Neural progenitor cell (in vitro differentiated cells): ENCODE measurements around the gene RAB6A. TPM values are rescaled to one million over a fixed set of nuclear protein-coding genes. Genes with fewer than 3 reads are reported as not detected.

Source experiments
- DNase-seq: peaks from one replicate; pipeline ENCODE4 v3.0.0-alpha.2; 2016; ENCODE audit warnings: low spot score
- H2AFZ ChIP-seq: fragments of 200-600 bp; sonication (generic); replicated peaks from 2 replicates; pipeline ENCODE4 v1.6.1; 2016; ENCODE audit warnings: antibody characterized with exemption
- H3F3A ChIP-seq: fragments of 200-600 bp; sonication (generic); 2 replicates; pipeline ENCODE4 v1.6.1; 2016; ENCODE audit warnings: antibody characterized with exemption, low read depth
- H3K27ac ChIP-seq: fragments of 200-600 bp; sonication (generic); 2 replicates; pipeline ENCODE4 v1.5.1; 2016; ENCODE audit warnings: mild to moderate bottlenecking
- H3K27me3 ChIP-seq: fragments of 200-600 bp; sonication (generic); 2 replicates; pipeline ENCODE4 v1.6.1; 2016; ENCODE audit warnings: mild to moderate bottlenecking, moderate library complexity
- H3K36me3 ChIP-seq: fragments of 200-600 bp; sonication (generic); 2 replicates; pipeline ENCODE4 v1.5.1; 2016
- H3K4me1 ChIP-seq: fragments of 200-600 bp; sonication (generic); 2 replicates; pipeline ENCODE4 v1.6.1; 2016; ENCODE audit warnings: mixed run types
- H3K4me2 ChIP-seq: fragments of 200-600 bp; sonication (generic); 2 replicates; pipeline ENCODE4 v1.6.1; 2016
- H3K4me3 ChIP-seq: fragments of 200-600 bp; sonication (generic); 2 replicates; pipeline ENCODE4 v1.5.1; 2016
- H3K79me2 ChIP-seq: fragments of 200-600 bp; sonication (generic); 2 replicates; pipeline ENCODE4 v1.6.1; 2016; ENCODE audit warnings: low read depth
- H3K9ac ChIP-seq: fragments of 200-600 bp; sonication (generic); 2 replicates; pipeline ENCODE4 v1.6.1; 2016
- H3K9me3 ChIP-seq: fragments of 200-600 bp; sonication (generic); 2 replicates; pipeline ENCODE4 v1.5.1; 2016; ENCODE audit warnings: low read depth
- H4K20me1 ChIP-seq: fragments of 200-600 bp; sonication (generic); 2 replicates; pipeline ENCODE4 v1.6.1; 2016; ENCODE audit warnings: low read depth
- H3K27ac Mint-ChIP-seq: 3 replicates; pipeline ENCODE4 v1.8.0; 2021; ENCODE audit warnings: mixed read lengths
- H3K27me3 Mint-ChIP-seq: 2 replicates; pipeline ENCODE4 v1.8.0; 2022; ENCODE audit warnings: low read depth, mild to moderate bottlenecking, inconsistent platforms, moderate library complexity, mixed read lengths; ENCODE audit not compliant: insufficient read depth
- H3K36me3 Mint-ChIP-seq: 3 replicates; pipeline ENCODE4 v1.8.0; 2021; ENCODE audit warnings: mixed read lengths
- H3K4me1 Mint-ChIP-seq: 3 replicates; pipeline ENCODE4 v1.8.0; 2021; ENCODE audit warnings: mixed read lengths
- H3K4me3 Mint-ChIP-seq: 3 replicates; pipeline ENCODE4 v1.8.0; 2021; ENCODE audit warnings: mild to moderate bottlenecking, moderate library complexity, mixed read lengths
- H3K9me3 Mint-ChIP-seq: 3 replicates; pipeline ENCODE4 v1.8.0; 2020; ENCODE audit warnings: mixed read lengths
- EZH2 ChIP-seq: fragments of 200-600 bp; sonication (generic); IDR thresholded peaks from 2 replicates; pipeline ENCODE4 v1.6.1; 2017; ENCODE audit warnings: antibody characterized with exemption, mild to moderate bottlenecking, moderate library complexity
- EZH2phosphoT487 ChIP-seq: fragments of 200-600 bp; sonication (generic); IDR thresholded peaks from 2 replicates; pipeline ENCODE4 v1.6.1; 2017; ENCODE audit warnings: antibody characterized with exemption
- total RNA-seq: library from RNA; depleted of rRNA; stranded (reverse); fragments of >200 nt; gene quantifications from 2 replicates; pipeline ENCODE4 v1.2.3, GENCODE V29; 2015; ENCODE audit warnings: low replicate concordance
- TF ChIP-seq, protein P1 (sequence below): fragments of 200-600 bp; sonication (generic); IDR thresholded peaks from 2 replicates; pipeline ENCODE4 v1.5.1; 2017; ENCODE audit warnings: antibody characterized with exemption, mild to moderate bottlenecking

The RAB6A gene
- 54.7 and 58.7 TPM in 2 replicates for total RNA-seq

DNA sequence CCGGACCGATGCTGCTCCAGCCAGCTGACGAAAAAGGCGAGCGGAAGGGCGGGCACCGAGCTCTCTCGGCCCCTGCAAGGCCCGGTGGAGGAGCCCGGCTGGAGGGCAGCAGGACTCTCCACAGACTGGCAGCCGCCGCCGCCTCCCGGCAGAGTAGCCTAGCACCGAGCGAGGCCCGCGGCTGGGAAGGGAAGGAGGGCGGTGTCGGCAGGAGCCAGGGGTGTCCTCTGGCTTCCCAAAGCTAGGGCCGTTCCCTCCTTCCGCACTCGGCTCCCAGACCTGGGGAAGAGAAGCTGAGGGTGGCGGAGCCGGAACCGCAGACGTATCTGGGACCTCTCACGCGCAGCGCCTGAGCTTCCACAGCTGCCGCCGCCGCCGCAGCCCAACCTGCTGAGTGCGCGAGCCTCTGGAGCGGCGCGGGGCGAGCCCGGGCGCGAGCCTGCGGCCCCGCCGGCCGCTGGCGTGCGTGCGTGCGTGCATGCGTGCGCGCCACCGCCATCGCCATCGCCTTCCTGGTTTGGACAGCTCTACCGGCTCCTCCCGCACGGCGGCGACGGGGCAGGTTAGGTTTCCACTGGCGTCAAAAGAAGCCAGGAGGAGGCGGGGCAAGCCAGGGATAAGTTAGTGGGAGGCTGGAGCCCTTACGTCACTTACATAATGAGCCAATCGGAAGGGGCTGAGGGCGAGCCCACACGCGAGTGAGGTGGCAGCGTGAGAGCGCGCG lies at the start of gene RAB6A:
TSS of gene RAB6A (minus strand) at position 396 of the 724 bp plus-strand sequence. CDS start 439 bp downstream, outside the sequence.
- Histone ChIP-seq H3K4me3 (peak within 1 kb of the TSS; percentile 90), H3F3A (peaks cover 20% of the 10 kb centered on the region), H3K36me3 (no peaks in the 10 kb centered on the region), H3K27me3 (no peaks in the 10 kb centered on the region), H2AFZ (peak within 1 kb of the TSS; percentile 73), H3K4me2 (peak within 1 kb of the TSS; percentile 90), H3K9me3 (no peaks in the 10 kb centered on the region), H3K9ac (peak within 1 kb of the TSS; percentile 73), H3K79me2 (peaks cover 46% of the 10 kb centered on the region), H4K20me1 (peaks cover 26% of the 10 kb centered on the region), H3K4me1 (peaks cover 22% of the 10 kb centered on the region), H3K27ac (peak within 1 kb of the TSS; percentile 70)
- H3K4me3 Mint-ChIP-seq = peak within 1 kb of the TSS; percentile 98
- H3K4me1 Mint-ChIP-seq = peaks cover 23% of the 10 kb centered on the region
- TF ChIP-seq, protein P1, sequence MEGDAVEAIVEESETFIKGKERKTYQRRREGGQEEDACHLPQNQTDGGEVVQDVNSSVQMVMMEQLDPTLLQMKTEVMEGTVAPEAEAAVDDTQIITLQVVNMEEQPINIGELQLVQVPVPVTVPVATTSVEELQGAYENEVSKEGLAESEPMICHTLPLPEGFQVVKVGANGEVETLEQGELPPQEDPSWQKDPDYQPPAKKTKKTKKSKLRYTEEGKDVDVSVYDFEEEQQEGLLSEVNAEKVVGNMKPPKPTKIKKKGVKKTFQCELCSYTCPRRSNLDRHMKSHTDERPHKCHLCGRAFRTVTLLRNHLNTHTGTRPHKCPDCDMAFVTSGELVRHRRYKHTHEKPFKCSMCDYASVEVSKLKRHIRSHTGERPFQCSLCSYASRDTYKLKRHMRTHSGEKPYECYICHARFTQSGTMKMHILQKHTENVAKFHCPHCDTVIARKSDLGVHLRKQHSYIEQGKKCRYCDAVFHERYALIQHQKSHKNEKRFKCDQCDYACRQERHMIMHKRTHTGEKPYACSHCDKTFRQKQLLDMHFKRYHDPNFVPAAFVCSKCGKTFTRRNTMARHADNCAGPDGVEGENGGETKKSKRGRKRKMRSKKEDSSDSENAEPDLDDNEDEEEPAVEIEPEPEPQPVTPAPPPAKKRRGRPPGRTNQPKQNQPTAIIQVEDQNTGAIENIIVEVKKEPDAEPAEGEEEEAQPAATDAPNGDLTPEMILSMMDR = peak; percentile 35
- TF ChIP-seq EZH2 (no peak), EZH2phosphoT487 (no peak)
- H3K27ac Mint-ChIP-seq = peak within 1 kb of the TSS; percentile 94
- H3K9me3 Mint-ChIP-seq = no peaks in the 10 kb centered on the region
- DNase-seq = peak; percentile 99
- peaks cover 4% of the 10 kb centered on the region for H3K36me3 Mint-ChIP-seq
- H3K27me3 Mint-ChIP-seq = peaks cover 3% of the 10 kb centered on the region

DNA sequence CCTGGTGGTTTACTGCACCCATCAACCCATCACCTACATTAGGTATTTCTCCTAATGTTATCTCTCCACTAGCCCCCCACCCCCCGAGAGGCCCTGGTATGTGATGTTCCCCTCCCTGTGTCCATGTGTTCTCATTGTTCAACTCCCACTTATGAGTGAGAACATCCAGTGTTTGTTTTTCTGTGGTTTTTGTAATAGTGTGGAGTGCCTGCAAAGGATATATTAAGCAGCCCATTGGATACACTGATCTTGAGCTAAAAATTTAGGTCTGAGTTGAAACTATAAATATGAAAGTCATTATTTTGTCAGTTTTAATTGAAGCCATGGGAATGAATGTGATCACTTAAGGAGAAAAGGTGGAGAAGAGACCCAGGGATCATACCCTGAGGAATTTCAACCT lies 49.8 kb upstream of the RAB6A start:
- H3K4me1 ChIP-seq = no peaks in the 10 kb centered on the region
- no peaks in the 10 kb centered on the region for H3K9me3 ChIP-seq
- H3K27me3 ChIP-seq = no peaks in the 10 kb centered on the region
- H3K27me3 Mint-ChIP-seq = peaks cover 4% of the 10 kb centered on the region
- H3K4me3 ChIP-seq = no peak overlapping the region
- peaks cover 11% of the 10 kb centered on the region for H3K36me3 Mint-ChIP-seq
- no peaks in the 10 kb centered on the region for H4K20me1 ChIP-seq
- H3K79me2 ChIP-seq = no peaks in the 10 kb centered on the region
- peaks cover 2% of the 10 kb centered on the region for H3K9me3 Mint-ChIP-seq
- H3K4me3 Mint-ChIP-seq = no peak overlapping the region
- TF ChIP-seq, protein P1 = no peak
- TF ChIP-seq EZH2phosphoT487 = no peak
- no peak for TF ChIP-seq EZH2
- no peak overlapping the region for H3K27ac Mint-ChIP-seq
- no peak overlapping the region for H3K9ac ChIP-seq
- no peak overlapping the region for H3K27ac ChIP-seq
- no peaks in the 10 kb centered on the region for H3F3A ChIP-seq
- H3K4me2 ChIP-seq = no peak overlapping the region
- no peaks in the 10 kb centered on the region for H3K4me1 Mint-ChIP-seq
- no peaks in the 10 kb centered on the region for H3K36me3 ChIP-seq
- no peak for DNase-seq
- no peak overlapping the region for H2AFZ ChIP-seq

DNA sequence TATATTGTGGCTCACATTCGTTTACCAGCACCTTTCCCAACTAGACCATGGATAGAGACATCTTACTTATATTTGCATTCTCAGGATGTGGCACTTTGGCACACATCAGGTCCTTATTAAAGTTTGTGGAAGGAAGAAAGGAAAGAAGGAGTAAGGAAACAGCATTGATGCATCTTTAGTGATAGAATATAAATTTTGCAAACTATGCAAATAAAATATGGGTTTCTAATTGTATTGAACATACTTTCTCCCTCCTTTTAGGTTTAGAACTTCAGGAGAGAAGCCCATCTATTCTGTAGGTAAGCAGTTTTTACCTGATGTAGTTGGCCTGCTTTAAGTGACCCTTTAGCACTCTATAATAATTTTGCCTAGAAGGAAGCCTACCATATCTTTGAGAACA lies 47.2 kb upstream of the RAB6A start:
- Mint-ChIP-seq H3K27ac (no peak overlapping the region), H3K4me3 (no peak overlapping the region), H3K9me3 (no peaks in the 10 kb centered on the region), H3K36me3 (peaks cover 9% of the 10 kb centered on the region), H3K4me1 (no peaks in the 10 kb centered on the region), H3K27me3 (peaks cover 2% of the 10 kb centered on the region)
- Histone ChIP-seq H3K9ac (no peak overlapping the region), H3K27me3 (no peaks in the 10 kb centered on the region), H3F3A (no peaks in the 10 kb centered on the region), H3K27ac (no peak overlapping the region), H3K4me1 (no peaks in the 10 kb centered on the region), H3K9me3 (no peaks in the 10 kb centered on the region), H3K4me3 (no peak overlapping the region), H3K4me2 (no peak overlapping the region), H4K20me1 (no peaks in the 10 kb centered on the region), H3K79me2 (no peaks in the 10 kb centered on the region), H3K36me3 (no peaks in the 10 kb centered on the region), H2AFZ (no peak overlapping the region)
- no peak for DNase-seq
- TF ChIP-seq EZH2 = no peak

DNA sequence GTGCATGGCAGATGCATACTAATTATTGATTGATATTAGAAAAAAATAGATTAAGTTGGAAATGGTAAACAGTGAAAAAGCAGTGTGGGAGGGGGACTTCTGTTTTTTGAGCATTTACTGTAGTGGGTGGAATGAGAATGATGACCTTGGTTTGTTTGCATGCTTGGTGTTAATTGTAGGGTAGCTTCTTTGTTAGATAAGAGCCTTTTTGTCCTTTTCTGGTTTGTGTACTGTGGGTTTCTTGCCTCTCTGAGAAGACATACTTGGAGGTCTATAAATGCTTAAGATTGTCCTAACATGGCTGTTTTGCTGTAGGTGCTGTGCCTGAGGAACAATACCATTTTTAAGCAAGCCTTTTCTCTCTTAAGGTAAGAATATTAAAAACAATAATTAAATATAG lies 43.8 kb upstream of the RAB6A start:
- Mint-ChIP-seq H3K9me3 (no peaks in the 10 kb centered on the region), H3K36me3 (peaks cover 9% of the 10 kb centered on the region), H3K4me3 (no peak overlapping the region), H3K27ac (no peak overlapping the region), H3K4me1 (no peaks in the 10 kb centered on the region), H3K27me3 (peaks cover 2% of the 10 kb centered on the region)
- H2AFZ ChIP-seq = no peak overlapping the region
- H3K4me3 ChIP-seq = no peak overlapping the region
- DNase-seq = no peak
- H3K27ac ChIP-seq = no peak overlapping the region
- no peak overlapping the region for H3K4me2 ChIP-seq
- H3K4me1 ChIP-seq = no peaks in the 10 kb centered on the region
- H3K9me3 ChIP-seq = no peaks in the 10 kb centered on the region
- no peaks in the 10 kb centered on the region for H3K36me3 ChIP-seq
- H4K20me1 ChIP-seq = no peaks in the 10 kb centered on the region
- TF ChIP-seq EZH2 = no peak
- TF ChIP-seq, protein P1 = no peak
- no peak for TF ChIP-seq EZH2phosphoT487
- H3K9ac ChIP-seq = no peak overlapping the region
- no peaks in the 10 kb centered on the region for H3K27me3 ChIP-seq
- no peaks in the 10 kb centered on the region for H3K79me2 ChIP-seq
- H3F3A ChIP-seq = no peaks in the 10 kb centered on the region
